Activated effector memory CD4-positive, alpha-beta T cell treated with Interleukin-2 at 50 U/mL for 16 hours (primary cell): Measurements from ENCODE around the gene RWDD4.

Experiments
- DNase-seq: peaks from one replicate; pipeline ENCODE4 v3.0.0-alpha.2; 2020

RWDD4 gene

DNA sequence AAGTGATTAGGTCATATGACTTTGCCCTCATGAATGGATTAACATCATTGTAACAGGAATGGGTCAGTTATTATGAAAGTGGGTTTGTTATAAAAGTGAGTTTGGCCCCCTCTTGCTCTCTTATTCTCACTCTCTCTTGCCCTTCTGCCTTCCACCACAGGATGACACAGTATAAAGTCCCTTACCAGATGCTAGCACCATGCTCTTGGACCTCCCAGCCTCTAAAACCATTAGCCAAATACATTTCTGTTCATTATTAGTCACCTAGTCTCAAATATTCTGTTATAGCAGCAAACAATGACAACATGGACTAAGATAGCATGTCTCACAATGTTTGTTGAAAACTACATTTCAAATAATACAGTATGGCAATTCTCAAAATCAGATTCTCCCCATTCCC is 59.7 kb downstream of the RWDD4 start:
- no peak for DNase-seq

DNA sequence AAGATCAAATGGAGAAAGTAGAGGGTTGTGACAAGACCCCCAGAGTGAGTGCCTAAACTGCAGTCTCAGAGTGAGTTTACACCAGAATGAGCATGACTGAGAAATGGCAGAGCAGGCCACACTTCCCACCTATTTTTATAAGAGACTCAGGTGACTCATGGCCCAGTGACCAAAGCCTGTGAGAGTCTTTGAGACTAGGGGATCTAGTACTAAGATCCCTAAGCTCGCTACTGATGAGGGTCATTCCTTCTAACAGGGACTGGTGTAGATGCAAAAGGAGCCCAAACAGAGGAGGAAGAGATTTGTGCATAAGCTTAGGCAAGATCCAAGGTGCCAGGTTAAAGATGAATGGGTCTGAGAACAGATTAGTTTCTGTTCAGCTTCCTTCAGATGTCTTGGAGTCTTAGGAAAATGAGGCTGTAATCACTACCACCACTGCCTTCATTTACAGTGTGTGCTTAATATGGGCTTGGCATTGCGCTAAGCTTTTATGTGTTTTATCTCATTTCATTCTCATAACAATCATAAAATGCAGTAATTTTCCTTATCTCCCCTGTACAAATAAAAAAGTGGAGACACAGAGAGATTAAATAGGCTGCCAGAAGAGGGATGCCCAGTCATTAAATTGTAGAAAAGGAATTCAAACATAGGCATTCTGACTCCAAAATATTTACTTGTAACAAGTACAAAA is 62.8 kb downstream of the RWDD4 start:
- no peak for DNase-seq

DNA sequence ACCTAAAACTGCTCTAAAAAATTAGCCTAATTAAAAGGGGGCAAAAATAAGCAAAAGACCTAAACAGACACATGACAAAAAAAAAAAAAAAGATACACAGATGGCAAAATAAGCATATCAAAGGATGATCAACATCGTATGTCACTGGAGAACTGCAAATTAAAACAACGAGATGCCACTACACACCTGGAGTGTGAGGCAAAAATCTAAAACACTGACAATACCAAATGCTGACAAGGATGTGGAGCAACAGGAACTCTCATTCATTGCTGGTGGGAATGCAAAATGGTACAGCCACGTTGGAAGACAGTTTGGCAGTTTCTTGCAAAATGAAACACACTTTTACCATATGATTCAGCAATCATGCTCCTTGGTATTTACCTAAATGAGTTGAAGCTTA is 64.2 kb downstream of the RWDD4 start:
- DNase-seq = no peak

DNA sequence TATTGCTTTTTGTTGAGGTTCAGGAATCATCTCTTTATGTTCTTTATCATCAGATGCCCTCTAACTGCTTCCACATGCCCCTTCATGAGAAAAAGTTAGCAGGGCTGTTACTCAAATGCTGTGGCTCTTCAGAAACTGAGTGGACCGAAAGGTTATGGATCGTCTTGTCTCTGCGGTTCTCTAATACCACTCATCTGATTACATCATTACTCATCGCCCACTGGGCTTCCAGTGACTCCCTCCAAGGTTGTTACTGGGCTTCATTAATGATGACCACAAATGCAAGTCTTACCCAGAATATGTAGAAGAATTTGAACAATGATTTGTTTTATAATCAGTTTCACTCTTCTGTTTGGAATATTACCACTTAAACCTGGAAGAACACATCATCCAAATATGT is 67.7 kb downstream of the RWDD4 start:
- no peak for DNase-seq
